Myocyte (in vitro differentiated cells): ENCODE data around the gene DTHD1. TPM values are rescaled to one million over a fixed set of nuclear protein-coding genes. Genes with fewer than 3 reads are reported as not detected.

Experiments
- DNase-seq: peaks from one replicate; pipeline ENCODE4 v3.0.0-alpha.2; 2012; ENCODE audit warnings: low read depth
- total RNA-seq: library from RNA; depleted of rRNA; stranded (reverse); fragments of >200 nt; gene quantifications from 2 replicates; pipeline ENCODE4 v1.2.3, GENCODE V29; 2014

Gene DTHD1
- total RNA-seq, 1 donor from 2014 or later, result not detected

GRCh38 chr4:36313301-36313700, 31.9 kb downstream of the DTHD1 start:
- no peak for DNase-seq

- DNase-seq, result no peak
Measured at GRCh38 chr4:36313703-36314102, 32.3 kb downstream of the DTHD1 start.

- no peak for DNase-seq
Measured at GRCh38 chr4:36316607-36317006, 35.2 kb downstream of the DTHD1 start.

GRCh38 chr4:36317721-36318120, 36.3 kb downstream of the DTHD1 start:
- DNase-seq, result no peak

- DNase-seq, result no peak
Measured at GRCh38 chr4:36320117-36320896, 38.9 kb downstream of the DTHD1 start.

GRCh38 chr4:36321176-36321575, 39.8 kb downstream of the DTHD1 start:
- no peak for DNase-seq

- DNase-seq, result no peak
Measured at GRCh38 chr4:36322921-36323354, 41.5 kb downstream of the DTHD1 start.

- no peak for DNase-seq
Measured at GRCh38 chr4:36323816-36324419, 42.5 kb downstream of the DTHD1 start.

GRCh38 chr4:36324808-36325207, 43.4 kb downstream of the DTHD1 start:
- no peak for DNase-seq

GRCh38 chr4:36325499-36325898, 44.1 kb downstream of the DTHD1 start:
- DNase-seq, result no peak

GRCh38 chr4:36325926-36326325, 44.5 kb downstream of the DTHD1 start:
- no peak for DNase-seq

- no peak for DNase-seq
Measured at GRCh38 chr4:36326476-36327029, 45.1 kb downstream of the DTHD1 start.

GRCh38 chr4:36327400-36327799, 46.0 kb downstream of the DTHD1 start:
- DNase-seq, result no peak

GRCh38 chr4:36328130-36328529, 46.7 kb downstream of the DTHD1 start:
- DNase-seq, result no peak

- DNase-seq, result no peak
Measured at GRCh38 chr4:36329228-36329627, 47.8 kb downstream of the DTHD1 start.

- no peak for DNase-seq
Measured at GRCh38 chr4:36330796-36331195, 49.4 kb downstream of the DTHD1 start.

- DNase-seq, result no peak
Measured at GRCh38 chr4:36332023-36332781, 50.8 kb downstream of the DTHD1 start.

- DNase-seq, result no peak
Measured at GRCh38 chr4:36332782-36333131, 51.3 kb downstream of the DTHD1 start.

- no peak for DNase-seq
Measured at GRCh38 chr4:36333303-36333877, 52.0 kb downstream of the DTHD1 start.

- no peak for DNase-seq
Measured at GRCh38 chr4:36337665-36338185, 56.3 kb downstream of the DTHD1 start.

- DNase-seq, result no peak
Measured at GRCh38 chr4:36338973-36339372, 57.6 kb downstream of the DTHD1 start.
